Measurements from ENCODE around the gene BRD7. TPM values are rescaled to one million over a fixed set of nuclear protein-coding genes. Genes with fewer than 3 reads are reported as not detected.
"Not testable (repeated sequence)": the region's sequence is repeated elsewhere in the genome, so short reads cannot be mapped to it uniquely, and the experiment has no call there.

Gene BRD7
- total RNA-seq, 1 donor from 2014 or later = 29.2 TPM

- DNase-seq = no peak
Measured at GRCh38 chr16:50354629-50355456, 13.9 kb downstream of the BRD7 start.

- no peak for DNase-seq
Measured at GRCh38 chr16:50354082-50354481, 14.7 kb downstream of the BRD7 start.

- DNase-seq = no peak
Measured at GRCh38 chr16:50351952-50352351, 16.8 kb downstream of the BRD7 start.

- no peak for DNase-seq
Measured at GRCh38 chr16:50351116-50351515, 17.7 kb downstream of the BRD7 start.

GRCh38 chr16:50345210-50345609 lies 23.6 kb downstream of the BRD7 start:
- DNase-seq = not testable (repeated sequence)

- not testable (repeated sequence) for DNase-seq
Measured at GRCh38 chr16:50343566-50343965, 25.2 kb downstream of the BRD7 start.

- DNase-seq = no peak
Measured at GRCh38 chr16:50340578-50340977, 28.2 kb downstream of the BRD7 start.

- DNase-seq = no peak
Measured at GRCh38 chr16:50338371-50339231, 30.2 kb downstream of the BRD7 start.

GRCh38 chr16:50336884-50337283 lies 31.9 kb downstream of the BRD7 start:
- DNase-seq = no peak

GRCh38 chr16:50335196-50335958 lies 33.4 kb downstream of the BRD7 start:
- DNase-seq = no peak

- DNase-seq = no peak
Measured at GRCh38 chr16:50334106-50334975, 34.4 kb downstream of the BRD7 start.

GRCh38 chr16:50332599-50332998 lies 36.2 kb downstream of the BRD7 start:
- DNase-seq = no peak

- DNase-seq = no peak
Measured at GRCh38 chr16:50331570-50331969, 37.2 kb downstream of the BRD7 start.

- DNase-seq = no peak
Measured at GRCh38 chr16:50329446-50330189, 39.2 kb downstream of the BRD7 start.

- DNase-seq = no peak
Measured at GRCh38 chr16:50326835-50327465, 41.8 kb downstream of the BRD7 start.

GRCh38 chr16:50326264-50326663 lies 42.5 kb downstream of the BRD7 start:
- DNase-seq = no peak

GRCh38 chr16:50324345-50324744 lies 44.4 kb downstream of the BRD7 start:
- no peak for DNase-seq

GRCh38 chr16:50323335-50324011 lies 45.3 kb downstream of the BRD7 start:
- no peak for DNase-seq

GRCh38 chr16:50322333-50322732 lies 46.5 kb downstream of the BRD7 start:
- DNase-seq = no peak

GRCh38 chr16:50320310-50320709 lies 48.5 kb downstream of the BRD7 start:
- DNase-seq = no peak

Measured in skin of body (tissue), 2 donors.